Measurements from ENCODE around the gene SUMO4.

GRCh38 chr6:149395185-149395584 is 4.9 kb upstream of the SUMO4 start:
- no peak for TF ChIP-seq POLR2AphosphoS5 (IDR thresholded peaks at IDR 0.05; ENCODE audit: control insufficient read depth, insufficient read depth, low read depth, low read length)
- TF ChIP-seq TAF1 (IDR thresholded peaks at IDR 0.05; ENCODE audit: control insufficient read depth, extremely low read depth, insufficient read depth, low read length, severe bottlenecking): no peak
- TF ChIP-seq ELK3 (CRISPR knock-in tag; IDR thresholded peaks at IDR 0.05): no peak

All from K562 (cell line).